Tibial nerve (tissue), 4 donors: Measurements from ENCODE around the gene OXA1L.

Source experiments
- CTCF ChIP-seq, 5 experiments: fragments of 200-600 bp in 3 of 5; fragments of 450-650 bp in 2 of 5; sonication (generic) in 3 of 5; IDR thresholded peaks; one replicate each; pipeline ENCODE4 v1.5.1; 2016 to 2019; ENCODE audit warnings: antibody characterized with exemption in 5 of 5, mild to moderate bottlenecking in 3 of 5, moderate library complexity in 2 of 5
- EP300 ChIP-seq, 2 donors: sonication (generic); formaldehyde crosslinking; IDR thresholded peaks; one replicate each; pipeline ENCODE4 v1.6.1; 2017; ENCODE audit warnings: antibody characterized with exemption in 2 of 2, mild to moderate bottlenecking in 1 of 2
- POLR2A ChIP-seq, 2 donors: fragments of 450-650 bp; IDR thresholded peaks; one replicate each; pipeline ENCODE4 v1.6.1; 2017; ENCODE audit warnings: antibody characterized with exemption in 2 of 2, mild to moderate bottlenecking in 2 of 2, moderate library complexity in 2 of 2

- no peak for TF ChIP-seq CTCF (IDR thresholded peaks at IDR 0.05)
- TF ChIP-seq EP300 (IDR thresholded peaks at IDR 0.05) = no peak
- TF ChIP-seq POLR2A (IDR thresholded peaks at IDR 0.05) = no peak
These were observed 40.5 kb upstream of the OXA1L start for GRCh38 chr14:22726012-22726411.
